HG03135 (cell line): ENCODE measurements around the gene SWAP70.
"Not testable (repeated sequence)": the region's sequence is repeated elsewhere in the genome, so short reads cannot be mapped to it uniquely, and the experiment has no call there.

Experiments
- ATAC-seq: cut with Tn5 transposase; IDR thresholded peaks from one replicate; pipeline ENCODE4 v1.9.1; 2021; ENCODE audit warnings: mild to moderate bottlenecking, moderate library complexity; ENCODE audit not compliant: unreplicated experiment

Gene SWAP70

GRCh38 chr11:9663699-9664275 lies at the start of gene SWAP70:
SWAP70 (plus strand) TSS chr11:9664077; CDS start chr11:9664180, 103 bp downstream.
- peak; percentile 87 for ATAC-seq

- peak; percentile 51 for ATAC-seq
Observed at GRCh38 chr11:9615031-9615451, 48.8 kb upstream of the SWAP70 start.

DNA sequence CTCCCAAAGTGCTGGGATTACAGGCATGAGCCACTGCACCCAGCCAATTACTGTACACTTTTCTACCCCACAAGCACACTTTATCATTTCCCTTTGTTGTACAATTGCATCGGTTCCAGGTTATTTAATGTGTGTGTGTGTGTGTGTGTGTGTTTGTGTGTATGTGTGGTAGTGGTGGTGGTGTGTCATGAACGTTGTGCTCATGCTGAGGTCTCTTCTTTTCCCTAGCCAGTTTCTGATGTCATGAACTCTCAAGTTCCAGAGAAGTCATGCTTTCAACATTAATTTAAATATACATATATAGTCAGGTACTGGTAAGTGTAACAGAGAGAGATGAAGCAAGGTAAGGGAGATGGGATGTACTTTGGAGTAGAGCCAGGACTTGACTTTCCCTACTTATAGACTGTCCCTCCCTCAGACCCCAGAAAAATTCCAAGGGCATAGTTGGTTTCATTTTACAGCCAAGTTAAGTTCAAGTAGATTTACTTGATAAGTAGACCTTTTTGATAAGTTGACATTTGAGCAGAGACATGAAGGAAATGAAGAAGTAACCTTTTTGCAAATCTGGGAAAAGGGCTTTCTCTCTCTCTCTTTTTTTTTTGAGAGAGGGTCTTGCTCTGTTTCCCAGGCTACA lies 47.7 kb upstream of the SWAP70 start:
- no peak for ATAC-seq

DNA sequence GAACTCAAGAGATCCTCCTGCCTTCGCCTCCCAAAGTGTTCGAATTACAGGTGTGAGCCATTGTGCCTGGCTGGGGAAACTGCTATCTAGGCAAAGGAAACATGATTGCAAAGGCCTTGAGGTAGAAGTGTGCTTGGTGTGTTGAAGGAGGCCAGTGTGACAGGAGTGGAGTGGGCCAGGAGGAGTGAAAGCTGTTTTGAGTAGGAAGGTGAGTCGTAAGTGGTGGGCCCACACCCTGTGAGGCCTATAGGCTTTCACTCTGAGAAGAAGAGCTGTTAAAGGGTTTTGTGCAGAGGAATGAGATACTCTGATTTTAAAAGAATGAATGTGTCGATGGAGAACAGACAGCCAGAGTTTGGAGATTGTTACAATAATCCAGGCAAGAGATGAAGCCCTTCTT lies 47.0 kb upstream of the SWAP70 start:
- no peak for ATAC-seq

- ATAC-seq: no peak
Observed at GRCh38 chr11:9617940-9618339, 45.9 kb upstream of the SWAP70 start.

- no peak for ATAC-seq
Observed at GRCh38 chr11:9619004-9619403, 44.9 kb upstream of the SWAP70 start.

- no peak for ATAC-seq
Observed at GRCh38 chr11:9619971-9620370, 43.9 kb upstream of the SWAP70 start.

GRCh38 chr11:9622353-9622752 lies 41.5 kb upstream of the SWAP70 start:
- ATAC-seq: not testable (repeated sequence)

DNA sequence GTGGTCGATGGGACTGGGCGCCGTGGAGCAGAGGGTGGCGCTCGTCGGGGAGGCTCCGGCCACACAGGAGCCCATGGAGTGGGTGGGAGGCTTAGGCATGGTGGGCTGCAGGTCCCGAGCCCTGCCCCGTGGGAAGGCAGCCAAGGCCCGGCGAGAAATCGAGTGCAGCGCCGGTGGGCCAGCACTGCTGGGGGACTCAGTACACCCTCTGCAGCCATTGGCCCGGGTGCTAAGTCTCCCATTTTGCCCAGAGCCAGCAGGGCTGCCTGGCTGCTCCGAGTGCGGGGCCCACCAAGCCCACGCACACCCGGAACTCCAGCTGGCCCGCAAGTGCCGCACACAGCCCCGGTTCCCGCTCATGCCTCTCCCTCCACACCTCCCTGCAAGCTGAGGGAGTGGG lies 40.8 kb upstream of the SWAP70 start:
- not testable (repeated sequence) for ATAC-seq

- no peak for ATAC-seq
Observed at GRCh38 chr11:9624448-9624847, 39.4 kb upstream of the SWAP70 start.

GRCh38 chr11:9625162-9625561 lies 38.7 kb upstream of the SWAP70 start:
- no peak for ATAC-seq

DNA sequence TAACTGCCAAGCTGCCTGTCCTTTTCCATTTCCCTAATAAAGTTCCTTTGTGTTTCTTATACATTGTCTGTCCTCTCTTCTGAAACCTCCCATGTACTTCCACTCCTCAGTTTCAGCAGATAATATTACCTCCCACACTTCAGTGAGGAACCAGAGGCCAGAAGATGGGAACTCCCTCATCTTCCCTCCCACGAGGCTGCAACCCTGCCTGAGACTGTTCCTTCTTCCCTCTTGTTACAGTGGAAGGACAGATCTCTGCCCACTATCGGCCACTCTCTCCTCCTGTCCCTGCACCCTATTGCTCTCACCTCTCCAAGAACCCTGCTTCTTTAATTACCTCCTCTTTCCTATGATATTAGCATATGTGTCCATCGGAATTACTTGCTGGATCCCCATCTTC lies 38.1 kb upstream of the SWAP70 start:
- ATAC-seq: no peak

GRCh38 chr11:9626496-9627394 lies 37.1 kb upstream of the SWAP70 start:
- no peak for ATAC-seq

DNA sequence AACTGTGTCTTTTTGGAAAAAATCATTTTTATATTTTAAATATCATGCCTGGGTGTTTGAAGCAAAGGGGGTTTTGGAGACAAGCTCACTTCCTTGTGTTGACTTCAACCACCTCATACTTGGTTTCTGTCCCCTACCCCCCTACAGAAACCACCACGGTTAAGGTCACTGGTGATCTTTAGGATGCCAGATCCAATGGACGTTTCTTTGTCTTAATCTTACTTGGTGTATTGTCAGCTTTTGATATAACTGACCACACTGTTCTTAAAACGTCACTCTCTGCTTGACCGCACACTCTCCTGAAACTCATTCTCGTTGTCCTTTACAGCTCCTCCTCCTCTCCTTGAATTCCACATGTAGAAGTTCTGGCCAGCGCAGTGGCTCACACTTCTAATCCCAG lies 34.8 kb upstream of the SWAP70 start:
- ATAC-seq: no peak

DNA sequence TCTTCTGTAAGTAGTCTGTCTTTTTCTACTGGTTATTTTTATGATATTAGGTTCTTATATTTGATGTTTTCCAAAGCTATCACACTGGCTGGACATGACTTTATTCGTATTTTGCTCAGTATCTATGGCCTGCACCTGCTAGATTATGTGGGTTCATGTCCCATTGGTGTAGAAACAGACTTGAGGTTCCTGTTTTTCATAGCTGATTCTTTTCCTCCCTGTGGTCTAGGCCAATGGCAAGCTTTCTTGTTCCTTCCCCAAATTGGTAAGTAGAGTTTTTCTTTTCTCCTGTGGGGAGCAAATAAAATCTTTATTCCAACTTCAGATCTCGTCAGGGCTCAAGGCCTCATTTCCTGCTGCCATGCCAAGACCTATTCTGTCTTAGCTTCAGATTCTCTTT lies 30.2 kb upstream of the SWAP70 start:
- no peak for ATAC-seq

- no peak for ATAC-seq
Observed at GRCh38 chr11:9636691-9637090, 27.2 kb upstream of the SWAP70 start.

DNA sequence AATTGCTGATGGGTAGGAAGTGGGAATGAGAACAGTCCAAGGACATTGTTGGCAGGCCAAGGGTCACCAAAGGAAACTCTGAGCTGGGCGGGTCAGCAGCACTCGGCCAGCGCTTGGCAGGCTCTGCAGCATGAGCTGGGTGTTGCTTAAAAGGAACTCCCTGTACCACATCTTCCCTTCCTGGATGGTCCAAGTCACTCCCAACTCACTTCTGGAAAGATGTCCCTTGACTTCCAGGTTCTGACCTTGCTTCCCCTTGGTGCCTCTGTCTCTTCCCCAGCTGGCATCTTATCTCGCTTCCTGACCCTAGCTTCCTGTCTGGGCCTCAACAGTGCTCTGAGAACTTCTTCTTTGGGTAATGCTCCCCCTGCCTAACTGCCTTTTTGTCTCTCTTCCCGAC lies 24.8 kb upstream of the SWAP70 start:
- ATAC-seq: no peak

GRCh38 chr11:9639985-9640384 lies 23.9 kb upstream of the SWAP70 start:
- no peak for ATAC-seq

GRCh38 chr11:9642894-9643293 lies 21.0 kb upstream of the SWAP70 start:
- ATAC-seq: no peak

DNA sequence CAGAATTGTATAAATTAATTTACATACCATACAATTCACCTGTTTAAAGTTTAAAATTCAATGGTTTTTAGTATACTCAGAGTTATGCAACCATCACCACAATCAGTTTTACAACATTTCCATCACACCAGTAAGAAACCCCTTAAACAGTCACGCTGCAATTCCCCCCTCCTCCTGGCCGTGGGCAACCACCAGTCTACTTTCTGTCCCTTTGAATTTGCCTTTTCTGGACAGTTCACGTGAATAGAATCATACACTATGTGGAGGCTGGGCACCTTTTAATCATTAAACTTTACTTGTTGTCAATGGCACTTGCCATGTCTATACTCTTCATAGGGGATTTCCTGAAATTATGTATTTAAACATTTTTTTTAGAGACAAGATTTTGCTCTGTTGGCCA lies 20.1 kb upstream of the SWAP70 start:
- ATAC-seq: peak; percentile 90

GRCh38 chr11:9645881-9646280 lies 18.0 kb upstream of the SWAP70 start:
- ATAC-seq: no peak

- ATAC-seq: no peak
Observed at GRCh38 chr11:9646324-9646723, 17.6 kb upstream of the SWAP70 start.
